ENCODE data around the gene CAMKK2.

- TF ChIP-seq CTCF (IDR thresholded peaks at IDR 0.05 in 2 of 3, conservative IDR thresholded peaks at IDR 0.05 in 1 of 3; ENCODE audit: insufficient read depth in 2 of 3, low read depth in 1 of 3, low read length in 3 of 3) (no peak), EHMT2 (IDR thresholded peaks at IDR 0.05) (no peak), SMC3 (conservative IDR thresholded peaks at IDR 0.05; ENCODE audit: insufficient read depth, low read depth, low read length) (no peak), TCF7L2 (IDR thresholded peaks at IDR 0.05; ENCODE audit: low read depth, low read length) (no peak), CREB1 (IDR thresholded peaks at IDR 0.05) (no peak), CREB1 (CRISPR knock-in tag; IDR thresholded peaks at IDR 0.05) (no peak), ZBTB7A (IDR thresholded peaks at IDR 0.05; ENCODE audit: borderline replicate concordance, control insufficient read depth, low read depth, low read length) (no peak), ESRRA (IDR thresholded peaks at IDR 0.05; ENCODE audit: borderline replicate concordance, low read depth) (no peak), ZNF274 (IDR thresholded peaks at IDR 0.05; ENCODE audit: borderline replicate concordance, low read depth, low read length) (no peak), E2F4 (CRISPR knock-in tag; IDR thresholded peaks at IDR 0.05; ENCODE audit: low read depth) (no peak), ZBED1 (IDR thresholded peaks at IDR 0.05) (no peak)
- TF ChIP-seq, protein P1, sequence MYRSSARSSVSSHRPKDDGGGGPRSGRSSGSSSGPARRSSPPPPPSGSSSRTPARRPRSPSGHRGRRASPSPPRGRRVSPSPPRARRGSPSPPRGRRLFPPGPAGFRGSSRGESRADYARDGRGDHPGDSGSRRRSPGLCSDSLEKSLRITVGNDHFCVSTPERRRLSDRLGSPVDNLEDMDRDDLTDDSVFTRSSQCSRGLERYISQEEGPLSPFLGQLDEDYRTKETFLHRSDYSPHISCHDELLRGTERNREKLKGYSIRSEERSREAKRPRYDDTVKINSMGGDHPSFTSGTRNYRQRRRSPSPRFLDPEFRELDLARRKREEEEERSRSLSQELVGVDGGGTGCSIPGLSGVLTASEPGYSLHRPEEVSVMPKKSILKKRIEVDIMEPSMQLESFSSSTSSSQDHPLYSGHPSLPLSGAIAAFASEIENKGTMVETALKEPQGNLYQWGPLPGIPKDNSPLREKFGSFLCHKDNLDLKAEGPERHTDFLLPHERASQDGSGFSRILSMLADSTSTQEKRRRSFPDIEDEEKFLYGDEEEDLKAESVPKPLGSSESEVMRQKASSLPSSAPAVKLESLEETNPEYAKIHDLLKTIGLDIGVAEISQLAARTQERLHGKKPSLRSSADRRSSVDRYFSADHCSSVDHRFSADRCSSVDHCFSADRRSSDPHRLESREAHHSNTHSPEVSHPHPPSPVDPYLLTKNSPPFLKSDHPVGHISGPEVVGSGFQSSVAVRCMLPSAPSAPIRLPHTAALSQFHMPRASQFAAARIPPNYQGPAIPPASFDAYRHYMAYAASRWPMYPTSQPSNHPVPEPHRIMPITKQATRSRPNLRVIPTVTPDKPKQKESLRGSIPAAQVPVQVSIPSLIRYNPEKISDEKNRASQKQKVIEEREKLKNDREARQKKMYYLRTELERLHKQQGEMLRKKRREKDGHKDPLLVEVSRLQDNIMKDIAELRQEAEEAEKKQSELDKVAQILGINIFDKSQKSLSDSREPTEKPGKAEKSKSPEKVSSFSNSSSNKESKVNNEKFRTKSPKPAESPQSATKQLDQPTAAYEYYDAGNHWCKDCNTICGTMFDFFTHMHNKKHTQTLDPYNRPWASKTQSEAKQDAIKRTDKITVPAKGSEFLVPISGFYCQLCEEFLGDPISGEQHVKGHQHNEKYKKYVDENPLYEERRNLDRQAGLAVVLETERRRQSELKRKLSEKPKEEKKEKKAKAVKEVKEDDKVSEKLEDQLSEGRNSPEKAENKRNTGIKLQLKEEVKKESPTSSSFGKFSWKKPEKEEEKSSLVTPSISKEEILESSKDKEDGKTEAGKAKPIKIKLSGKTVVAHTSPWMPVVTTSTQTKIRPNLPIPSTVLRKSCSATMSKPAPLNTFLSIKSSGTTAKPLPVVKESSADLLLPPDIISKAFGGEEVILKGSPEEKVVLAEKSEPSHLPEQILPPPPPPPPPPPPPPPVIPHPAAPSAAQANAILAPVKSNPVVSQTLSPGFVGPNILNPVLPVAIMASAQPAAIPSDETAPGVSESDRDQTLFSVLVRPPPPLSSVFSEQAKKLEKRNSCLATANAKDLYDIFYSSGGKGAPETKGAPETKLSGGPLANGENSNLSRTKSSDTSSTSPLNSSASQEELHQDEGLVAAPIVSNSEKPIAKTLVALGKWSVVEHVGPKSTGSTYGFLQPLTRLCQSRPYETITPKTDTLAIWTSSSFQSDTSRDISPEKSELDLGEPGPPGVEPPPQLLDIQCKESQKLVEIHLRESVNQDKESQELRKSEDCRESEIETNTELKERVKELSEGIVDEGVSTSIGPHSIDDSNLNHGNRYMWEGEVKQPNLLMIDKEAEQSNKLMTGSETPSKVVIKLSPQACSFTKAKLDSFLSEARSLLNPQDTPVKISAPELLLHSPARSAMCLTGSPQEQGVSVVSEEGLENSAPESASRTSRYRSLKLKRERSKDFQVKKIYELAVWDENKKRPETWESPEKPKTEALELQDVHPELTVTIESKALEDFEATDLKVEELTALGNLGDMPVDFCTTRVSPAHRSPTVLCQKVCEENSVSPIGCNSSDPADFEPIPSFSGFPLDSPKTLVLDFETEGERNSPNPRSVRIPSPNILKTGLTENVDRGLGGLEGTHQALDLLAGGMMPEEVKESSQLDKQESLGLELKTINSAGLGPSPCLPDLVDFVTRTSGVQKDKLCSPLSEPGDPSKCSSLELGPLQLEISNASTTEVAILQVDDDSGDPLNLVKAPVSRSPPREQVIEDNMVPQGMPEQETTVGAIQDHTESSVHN (IDR thresholded peaks at IDR 0.05; ENCODE audit: borderline replicate concordance in 1 of 2, low read depth in 1 of 2), result no peak
- TF ChIP-seq, protein P2, sequence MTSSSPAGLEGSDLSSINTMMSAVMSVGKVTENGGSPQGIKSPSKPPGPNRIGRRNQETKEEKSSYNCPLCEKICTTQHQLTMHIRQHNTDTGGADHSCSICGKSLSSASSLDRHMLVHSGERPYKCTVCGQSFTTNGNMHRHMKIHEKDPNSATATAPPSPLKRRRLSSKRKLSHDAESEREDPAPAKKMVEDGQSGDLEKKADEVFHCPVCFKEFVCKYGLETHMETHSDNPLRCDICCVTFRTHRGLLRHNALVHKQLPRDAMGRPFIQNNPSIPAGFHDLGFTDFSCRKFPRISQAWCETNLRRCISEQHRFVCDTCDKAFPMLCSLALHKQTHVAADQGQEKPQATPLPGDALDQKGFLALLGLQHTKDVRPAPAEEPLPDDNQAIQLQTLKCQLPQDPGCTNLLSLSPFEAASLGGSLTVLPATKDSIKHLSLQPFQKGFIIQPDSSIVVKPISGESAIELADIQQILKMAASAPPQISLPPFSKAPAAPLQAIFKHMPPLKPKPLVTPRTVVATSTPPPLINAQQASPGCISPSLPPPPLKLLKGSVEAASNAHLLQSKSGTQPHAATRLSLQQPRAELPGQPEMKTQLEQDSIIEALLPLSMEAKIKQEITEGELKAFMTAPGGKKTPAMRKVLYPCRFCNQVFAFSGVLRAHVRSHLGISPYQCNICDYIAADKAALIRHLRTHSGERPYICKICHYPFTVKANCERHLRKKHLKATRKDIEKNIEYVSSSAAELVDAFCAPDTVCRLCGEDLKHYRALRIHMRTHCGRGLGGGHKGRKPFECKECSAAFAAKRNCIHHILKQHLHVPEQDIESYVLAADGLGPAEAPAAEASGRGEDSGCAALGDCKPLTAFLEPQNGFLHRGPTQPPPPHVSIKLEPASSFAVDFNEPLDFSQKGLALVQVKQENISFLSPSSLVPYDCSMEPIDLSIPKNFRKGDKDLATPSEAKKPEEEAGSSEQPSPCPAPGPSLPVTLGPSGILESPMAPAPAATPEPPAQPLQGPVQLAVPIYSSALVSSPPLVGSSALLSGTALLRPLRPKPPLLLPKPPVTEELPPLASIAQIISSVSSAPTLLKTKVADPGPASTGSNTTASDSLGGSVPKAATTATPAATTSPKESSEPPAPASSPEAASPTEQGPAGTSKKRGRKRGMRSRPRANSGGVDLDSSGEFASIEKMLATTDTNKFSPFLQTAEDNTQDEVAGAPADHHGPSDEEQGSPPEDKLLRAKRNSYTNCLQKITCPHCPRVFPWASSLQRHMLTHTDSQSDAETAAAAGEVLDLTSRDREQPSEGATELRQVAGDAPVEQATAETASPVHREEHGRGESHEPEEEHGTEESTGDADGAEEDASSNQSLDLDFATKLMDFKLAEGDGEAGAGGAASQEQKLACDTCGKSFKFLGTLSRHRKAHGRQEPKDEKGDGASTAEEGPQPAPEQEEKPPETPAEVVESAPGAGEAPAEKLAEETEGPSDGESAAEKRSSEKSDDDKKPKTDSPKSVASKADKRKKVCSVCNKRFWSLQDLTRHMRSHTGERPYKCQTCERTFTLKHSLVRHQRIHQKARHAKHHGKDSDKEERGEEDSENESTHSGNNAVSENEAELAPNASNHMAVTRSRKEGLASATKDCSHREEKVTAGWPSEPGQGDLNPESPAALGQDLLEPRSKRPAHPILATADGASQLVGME (CRISPR knock-in tag; IDR thresholded peaks at IDR 0.05), result no peak
- TF ChIP-seq, protein P3, sequence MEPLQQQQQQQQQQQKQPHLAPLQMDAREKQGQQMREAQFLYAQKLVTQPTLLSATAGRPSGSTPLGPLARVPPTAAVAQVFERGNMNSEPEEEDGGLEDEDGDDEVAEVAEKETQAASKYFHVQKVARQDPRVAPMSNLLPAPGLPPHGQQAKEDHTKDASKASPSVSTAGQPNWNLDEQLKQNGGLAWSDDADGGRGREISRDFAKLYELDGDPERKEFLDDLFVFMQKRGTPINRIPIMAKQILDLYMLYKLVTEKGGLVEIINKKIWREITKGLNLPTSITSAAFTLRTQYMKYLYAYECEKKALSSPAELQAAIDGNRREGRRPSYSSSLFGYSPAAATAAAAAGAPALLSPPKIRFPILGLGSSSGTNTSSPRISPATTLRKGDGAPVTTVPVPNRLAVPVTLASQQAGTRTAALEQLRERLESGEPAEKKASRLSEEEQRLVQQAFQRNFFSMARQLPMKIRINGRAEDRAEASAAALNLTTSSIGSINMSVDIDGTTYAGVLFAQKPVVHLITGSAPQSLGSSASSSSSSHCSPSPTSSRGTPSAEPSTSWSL (CRISPR knock-in tag; IDR thresholded peaks at IDR 0.05; ENCODE audit: borderline replicate concordance), result no peak
Measured at GRCh38 chr12:121314431-121314830, 17.9 kb upstream of the CAMKK2 start.

All from K562 (cell line).